Stimulated activated CD8-positive, alpha-beta memory T cell treated with anti-CD3 and anti-CD28 coated beads, Interleukin-7, amount 100 ng/mL, for 1 hour (primary cell): ENCODE data around the gene KBTBD7.
"Not testable (repeated sequence)": the region's sequence is repeated elsewhere in the genome, so short reads cannot be mapped to it uniquely, and the experiment has no call there.

ENCODE experiments used
- DNase-seq, 2 donors: peaks; one replicate each; pipeline ENCODE4 v3.0.0-alpha.2; 2020; ENCODE audit warnings: low read depth in 2 of 2

The KBTBD7 gene

DNA sequence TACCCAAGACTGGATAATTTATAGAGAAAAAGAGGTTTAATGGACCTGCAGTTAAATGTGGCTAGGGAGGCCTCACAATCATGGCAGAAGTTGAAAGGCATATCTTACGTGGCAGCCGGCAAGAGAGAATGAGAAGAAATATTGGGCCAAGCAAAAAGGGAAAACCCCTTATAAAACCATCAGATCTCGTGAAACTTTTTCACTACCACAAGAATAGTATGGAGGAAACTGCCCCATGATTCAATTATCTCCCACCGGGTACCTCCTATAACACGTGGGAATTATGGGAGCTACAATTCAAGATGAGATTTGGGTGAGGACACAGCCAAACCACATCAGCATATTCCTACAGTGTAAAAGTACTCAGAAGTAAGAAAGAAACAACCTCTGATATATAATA lies 4.7 kb upstream of the KBTBD7 start:
- no peak for DNase-seq

GRCh38 chr13:41196620-41197019 lies 2.3 kb upstream of the KBTBD7 start:
- no peak for DNase-seq

GRCh38 chr13:41196011-41196410 lies 1.6 kb upstream of the KBTBD7 start:
- no peak for DNase-seq

DNA sequence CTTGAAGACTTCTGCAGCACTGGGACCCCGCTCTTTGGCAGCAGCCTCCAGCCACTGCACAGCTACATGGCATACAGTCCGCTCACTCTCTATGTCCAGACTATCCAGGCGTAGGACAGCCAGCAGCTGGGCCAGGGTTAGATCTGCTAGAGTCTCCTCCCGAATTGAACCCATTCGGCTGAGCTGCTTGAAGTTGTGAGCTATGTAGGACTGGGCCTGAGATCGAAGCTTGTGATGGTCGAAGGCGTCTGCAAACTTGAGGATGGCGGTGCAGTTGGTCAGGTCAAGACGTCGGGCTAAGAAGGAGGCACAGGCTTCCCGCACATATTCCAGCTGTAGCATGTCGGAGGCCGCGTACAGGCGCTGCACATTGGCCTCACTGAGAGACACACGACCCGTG lies 900 bp downstream of the KBTBD7 start:
- no peak for DNase-seq

GRCh38 chr13:41188584-41188983 lies 5.8 kb downstream of the KBTBD7 start:
- DNase-seq: no peak

DNA sequence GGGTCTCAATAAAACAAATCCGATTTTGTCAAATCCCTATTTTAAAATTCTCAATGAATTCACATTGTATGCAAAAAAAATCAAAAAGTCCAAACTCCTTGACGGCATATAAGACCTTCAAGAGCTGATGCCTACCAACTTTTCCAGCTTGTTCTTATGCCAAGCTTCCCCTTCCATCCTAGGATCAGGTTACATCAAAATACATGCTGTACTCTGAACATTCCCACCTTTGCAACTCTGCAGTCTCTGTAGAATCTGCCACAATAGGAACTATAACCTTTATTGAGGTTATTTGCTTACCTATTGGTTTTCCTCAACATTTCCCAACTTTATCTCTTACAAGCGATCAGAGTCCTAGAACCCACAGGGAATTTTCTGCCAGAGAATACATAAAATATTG lies 7.9 kb downstream of the KBTBD7 start:
- DNase-seq: no peak

- DNase-seq: no peak
Measured at GRCh38 chr13:41182231-41182630, 12.1 kb downstream of the KBTBD7 start.

GRCh38 chr13:41179593-41180250 lies 14.6 kb downstream of the KBTBD7 start:
- no peak for DNase-seq

GRCh38 chr13:41178040-41178439 lies 16.3 kb downstream of the KBTBD7 start:
- DNase-seq: no peak

DNA sequence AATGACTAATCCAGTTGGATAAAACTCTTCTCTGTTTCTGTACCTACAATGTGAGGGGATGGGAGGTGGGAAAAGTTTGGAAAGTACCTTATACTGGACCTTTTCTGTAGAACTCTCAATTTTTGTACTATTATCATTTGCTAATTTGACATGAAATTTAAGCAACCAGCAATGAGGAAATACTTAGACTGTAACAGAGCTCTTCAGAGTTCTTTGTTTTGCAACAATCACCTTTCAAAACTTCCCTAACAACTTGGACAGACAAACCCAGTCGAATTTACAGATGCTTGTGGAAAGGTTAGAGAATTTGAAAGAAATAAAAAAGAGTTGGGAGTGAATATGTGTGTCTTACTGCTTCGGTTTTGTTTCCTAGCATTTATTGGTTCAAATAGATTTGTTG lies 16.8 kb downstream of the KBTBD7 start:
- no peak for DNase-seq

- not testable (repeated sequence) for DNase-seq
Measured at GRCh38 chr13:41175576-41175975, 18.8 kb downstream of the KBTBD7 start.

GRCh38 chr13:41162151-41162550 lies 32.2 kb downstream of the KBTBD7 start:
- DNase-seq: no peak

DNA sequence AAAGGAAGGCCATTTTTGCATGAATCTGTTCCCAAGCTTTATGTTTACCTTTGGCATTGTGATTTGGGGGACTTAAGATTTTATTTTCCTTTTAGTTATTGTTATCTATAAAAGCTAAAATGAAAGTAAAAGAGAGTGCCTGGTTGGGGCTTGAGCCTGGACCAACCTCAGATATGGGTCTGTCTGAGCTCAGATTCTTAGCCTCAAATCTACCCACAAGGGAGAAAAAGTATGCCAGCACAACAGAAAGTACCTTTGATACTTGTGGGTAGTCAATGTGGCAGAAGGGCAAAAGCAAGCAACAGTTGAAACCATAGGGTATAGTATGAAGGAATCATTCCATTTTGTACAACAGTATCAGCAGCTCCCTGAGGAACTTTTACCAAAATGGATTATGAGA lies 35.2 kb downstream of the KBTBD7 start:
- DNase-seq: no peak

- DNase-seq: no peak
Measured at GRCh38 chr13:41157048-41157717, 37.2 kb downstream of the KBTBD7 start.

- no peak for DNase-seq
Measured at GRCh38 chr13:41156620-41157019, 37.7 kb downstream of the KBTBD7 start.

DNA sequence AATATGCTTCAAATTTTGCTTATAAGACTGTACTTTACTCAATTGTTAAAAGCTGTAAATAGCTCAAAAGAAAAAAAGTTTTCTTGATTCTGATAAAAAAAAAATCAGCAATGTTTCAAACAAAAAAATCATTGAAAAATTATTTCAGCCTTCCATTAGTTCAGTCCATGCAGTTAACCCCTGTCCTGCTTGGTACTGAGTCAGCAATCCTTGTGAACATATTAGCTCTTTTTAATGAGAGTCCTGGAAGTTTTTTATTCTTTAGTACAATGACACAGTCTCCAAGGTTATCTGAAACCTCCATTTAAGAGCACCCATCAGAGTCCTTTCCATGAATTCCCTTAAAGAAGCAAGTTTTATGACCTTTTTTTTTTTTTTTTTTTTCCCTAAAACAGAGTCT lies 40.3 kb downstream of the KBTBD7 start:
- DNase-seq: no peak

DNA sequence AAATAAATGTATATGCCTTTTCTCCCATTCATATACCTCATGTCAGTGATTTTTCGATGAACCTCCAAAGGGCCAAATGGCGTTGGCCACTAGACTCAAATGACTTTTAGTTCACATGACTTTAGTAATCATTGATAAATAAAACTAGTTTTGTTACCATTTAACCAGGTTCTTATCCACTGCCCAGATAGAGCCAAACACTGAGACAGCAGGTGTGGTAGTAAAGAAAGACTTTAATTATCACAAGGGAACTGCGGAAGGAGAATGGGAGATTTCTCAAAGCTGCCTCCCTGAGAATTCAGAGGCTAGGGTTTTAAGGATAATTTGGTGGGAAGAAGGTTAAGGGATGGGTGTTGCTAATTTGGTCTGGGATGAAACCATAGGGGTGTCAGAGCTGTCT lies 42.4 kb downstream of the KBTBD7 start:
- DNase-seq: no peak

DNA sequence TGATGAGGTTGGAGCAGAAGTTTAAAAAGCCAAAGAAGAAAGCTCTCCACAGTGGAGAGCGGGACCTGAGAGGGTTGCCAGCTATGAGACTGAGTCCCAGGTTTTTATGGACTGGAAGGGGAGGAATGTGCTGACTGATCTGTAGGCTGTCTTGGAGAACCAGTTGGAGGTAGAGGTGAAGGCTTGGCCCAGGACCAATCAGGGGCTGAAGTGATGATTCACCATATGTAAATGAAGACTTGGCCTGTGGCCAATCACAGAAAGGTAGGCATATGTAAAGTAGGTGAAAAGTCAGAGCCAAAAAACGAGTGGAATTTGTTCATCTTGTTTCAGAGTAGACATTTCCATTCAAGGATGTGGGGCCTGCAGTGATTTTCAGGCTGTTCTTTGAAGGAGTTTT lies 44.3 kb downstream of the KBTBD7 start:
- no peak for DNase-seq

GRCh38 chr13:41148419-41149283 lies 45.7 kb downstream of the KBTBD7 start:
- DNase-seq: no peak

DNA sequence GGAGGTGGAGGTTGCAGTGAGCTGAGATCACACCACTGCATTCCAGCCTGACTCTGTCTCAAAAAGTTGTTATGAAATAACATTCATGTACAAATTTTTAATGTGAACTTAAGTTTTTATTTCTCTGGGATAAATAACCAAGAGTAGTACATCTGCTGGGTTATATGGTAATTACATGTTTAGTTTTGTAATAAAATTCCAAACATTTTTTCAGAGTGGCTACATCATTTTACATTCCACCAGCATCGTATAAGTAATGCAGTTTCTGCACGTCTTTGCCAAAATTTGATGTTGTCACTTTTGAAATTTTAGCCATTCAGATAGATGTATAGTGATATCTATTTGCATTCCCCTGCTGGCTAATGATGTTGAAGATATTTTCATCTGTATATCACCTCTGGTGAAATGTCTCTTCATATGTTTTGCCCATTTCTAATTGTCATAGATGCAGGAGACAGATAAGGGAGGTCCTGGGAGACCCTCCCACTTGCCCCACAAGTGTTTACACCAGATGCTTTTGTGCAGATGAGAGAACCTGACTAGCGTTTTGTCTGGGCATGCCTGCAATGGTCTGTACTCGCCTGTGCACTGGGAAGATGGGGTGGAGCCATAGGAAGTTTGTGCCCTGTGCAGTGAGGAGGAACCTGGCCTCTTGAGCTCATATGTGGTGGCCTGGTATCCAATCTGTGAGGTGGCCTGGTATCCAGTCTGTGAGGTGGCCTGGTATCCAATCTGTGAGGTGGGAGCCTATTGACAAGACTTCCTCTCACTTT lies 49.0 kb downstream of the KBTBD7 start:
- no peak for DNase-seq

DNA sequence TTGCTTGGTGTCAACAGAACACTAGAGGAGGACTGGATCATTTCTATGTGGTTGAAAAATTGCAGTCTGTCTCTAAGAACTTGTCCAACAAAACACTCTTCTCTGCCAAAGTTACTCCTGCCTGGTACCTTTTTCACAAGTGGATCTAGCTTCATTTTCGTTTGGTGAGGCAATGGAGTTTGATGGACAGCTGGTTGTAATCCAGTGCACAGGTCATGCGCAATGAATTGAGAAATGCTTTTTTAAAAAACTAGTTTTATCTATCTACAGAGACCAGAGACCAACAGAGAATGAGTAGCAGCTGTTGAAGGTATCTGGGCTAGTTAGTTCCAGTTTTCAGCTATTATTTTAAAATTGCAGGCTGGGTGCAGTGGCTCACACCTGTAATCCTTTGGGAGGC lies 49.8 kb downstream of the KBTBD7 start:
- no peak for DNase-seq
